ENCODE results near the gene CHCHD4. TPM values are rescaled to one million over a fixed set of nuclear protein-coding genes. Genes with fewer than 3 reads are reported as not detected.

CHCHD4 gene
- total and polyA plus RNA-seq, 2 of the 13 experiments (the other 11 are each of a cell fraction or from before 2014, with no cell fraction given), result 15.8 to 24.1 TPM

DNA sequence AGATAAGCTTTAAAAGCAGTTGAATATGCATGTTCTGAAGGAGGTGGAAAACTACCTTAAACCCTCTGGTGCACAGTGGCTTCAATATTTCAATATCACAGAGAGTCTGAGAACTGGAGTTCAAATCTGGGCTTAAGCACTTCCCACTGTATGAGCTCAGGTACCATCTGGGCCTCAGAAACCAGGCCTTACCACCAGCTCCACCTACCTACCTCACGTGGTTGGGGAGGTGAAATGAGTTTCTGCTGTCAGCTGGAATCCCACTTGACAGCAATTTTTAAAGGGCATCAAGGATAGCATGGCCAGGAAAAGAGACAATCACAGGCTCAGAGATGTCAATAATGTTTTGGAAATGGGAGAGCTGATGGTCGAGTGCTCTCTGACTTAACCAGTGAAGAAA is 5.0 kb downstream of the CHCHD4 start:
- Histone ChIP-seq H3K79me2 (ENCODE audit: insufficient read depth, low read length) (peaks cover 31% of the 10 kb centered on the region), H3K27ac (ENCODE audit: extremely low read length, insufficient read depth, low read length) (peak overlapping the region; percentile 81), H3K4me2 (ENCODE audit: low read depth, low read length) (no peak overlapping the region), H4K20me1 (ENCODE audit: insufficient read depth, low read length) (no peaks in the 10 kb centered on the region), H3K9ac (ENCODE audit: insufficient read depth, low read depth, low read length) (peak overlapping the region; percentile 57), H3K36me3 (replicated peaks in 1 of 2; ENCODE audit: control insufficient read depth in 1 of 2, insufficient read depth in 2 of 2, low read length in 2 of 2) (peaks cover 9 to 28% of the 10 kb centered on the region in 2 experiments), H2AFZ (ENCODE audit: low read length) (no peak overlapping the region), H3K4me1 (ENCODE audit: insufficient read depth, low read length) (peaks cover 71% of the 10 kb centered on the region), H3K9me3 (ENCODE audit: low read length) (no peaks in the 10 kb centered on the region), H3K27me3 (ENCODE audit: control insufficient read depth in 1 of 2, insufficient read depth in 2 of 2, low read length in 2 of 2) (no peaks in the 10 kb centered on the region; a peak in 1 of 5 replicates), H3K4me3 (replicated peaks in 1 of 3; ENCODE audit: insufficient read depth in 1 of 3, low read depth in 2 of 3, low read length in 3 of 3) (no peak overlapping the region)
- no TSS peak for BruUV-seq (replicated peaks)
- intact Hi-C loops (cut with micrococcal nuclease; ENCODE audit: unreplicated experiment) (loop anchor here (2.0 kb wide), 1 partner anchor 59 kb away; the partner anchor contains the start of genes LSM3 and XPC), in situ Hi-C loops (cut with HindIII; ENCODE audit: extremely low pct_ligation_motif_present, low pct_unique_long_range_greater_than_20kb) (loop anchor here (5.0 kb wide), 1 partner anchor 222 kb away; no protein-coding TSS in a partner anchor)
- no peak for ATAC-seq
- no peak for FAIRE-seq
- DNase-seq (ENCODE audit: low spot score), result no peak
- POLR2A ChIA-PET, result interaction anchor here (0.9 to 3.3 kb wide), 3 partner anchors 28 to 87 kb away, joined by 3 to 21 read pairs (median 5); partner anchors contain the start of genes LSM3 and XPC
- whole genome bisulfite sequencing (ENCODE audit: low lambda C conversion rate), result 91% methylated on average over 2 of the region's 2 CpGs
- no peak for TF ChIP-seq ARNTL (CRISPR knock-in tag; IDR thresholded peaks at IDR 0.05)
- TF ChIP-seq SALL1 (CRISPR knock-in tag; IDR thresholded peaks at IDR 0.05), result no peak
- no peak for TF ChIP-seq MTA1 (CRISPR knock-in tag; IDR thresholded peaks at IDR 0.05; ENCODE audit: borderline replicate concordance)
- TF ChIP-seq SMAD1 (CRISPR knock-in tag; IDR thresholded peaks at IDR 0.05; ENCODE audit: borderline replicate concordance, low read depth), result no peak
- TF ChIP-seq STAT5B (CRISPR knock-in tag; IDR thresholded peaks at IDR 0.05), result no peak
- TF ChIP-seq TCF7L2 (IDR thresholded peaks at IDR 0.05; ENCODE audit: low read depth, low read length), result no peak
- no peak for TF ChIP-seq TBP (CRISPR knock-in tag; IDR thresholded peaks at IDR 0.05)
- TF ChIP-seq ZNF605 (CRISPR knock-in tag; IDR thresholded peaks at IDR 0.05), result no peak
- TF ChIP-seq EHMT2 (IDR thresholded peaks at IDR 0.05; ENCODE audit: borderline replicate concordance, low read depth, low read length), result no peak
- no peak for TF ChIP-seq KLF12 (CRISPR knock-in tag; IDR thresholded peaks at IDR 0.05; ENCODE audit: borderline replicate concordance)
- TF ChIP-seq, protein P1, sequence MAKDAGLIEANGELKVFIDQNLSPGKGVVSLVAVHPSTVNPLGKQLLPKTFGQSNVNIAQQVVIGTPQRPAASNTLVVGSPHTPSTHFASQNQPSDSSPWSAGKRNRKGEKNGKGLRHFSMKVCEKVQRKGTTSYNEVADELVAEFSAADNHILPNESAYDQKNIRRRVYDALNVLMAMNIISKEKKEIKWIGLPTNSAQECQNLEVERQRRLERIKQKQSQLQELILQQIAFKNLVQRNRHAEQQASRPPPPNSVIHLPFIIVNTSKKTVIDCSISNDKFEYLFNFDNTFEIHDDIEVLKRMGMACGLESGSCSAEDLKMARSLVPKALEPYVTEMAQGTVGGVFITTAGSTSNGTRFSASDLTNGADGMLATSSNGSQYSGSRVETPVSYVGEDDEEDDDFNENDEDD (CRISPR knock-in tag; IDR thresholded peaks at IDR 0.05; ENCODE audit: borderline replicate concordance), result no peak
- TF ChIP-seq ZNF274 (CRISPR knock-in tag; IDR thresholded peaks at IDR 0.05), result no peak
- TF ChIP-seq HOXA3 (CRISPR knock-in tag; IDR thresholded peaks at IDR 0.05), result no peak
- TF ChIP-seq NFE2 (CRISPR knock-in tag; IDR thresholded peaks at IDR 0.05), result no peak
- TF ChIP-seq U2AF2 (IDR thresholded peaks at IDR 0.05; ENCODE audit: low read depth, low read length), result no peak
- TF ChIP-seq ARNT2 (CRISPR knock-in tag; IDR thresholded peaks at IDR 0.05; ENCODE audit: low read depth), result no peak
- TF ChIP-seq ZNF234 (CRISPR knock-in tag; conservative IDR thresholded peaks at IDR 0.05), result no peak
- no peak for TF ChIP-seq SOX13 (IDR thresholded peaks at IDR 0.05)
- no peak for TF ChIP-seq SOX13 (CRISPR knock-in tag; conservative IDR thresholded peaks at IDR 0.05 in 1 of 2, IDR thresholded peaks at IDR 0.05 in 1 of 2)
- CTCF ChIA-PET (ENCODE audit: low intra/inter-chr PET ratio, low total read pairs), result no interaction called here
